CD14-positive monocyte (primary cell): ENCODE data around the gene OR52N4. TPM values are rescaled to one million over a fixed set of nuclear protein-coding genes. Genes with fewer than 3 reads are reported as not detected.

Experiments used
- DNase-seq, 3 donors: peaks; one replicate each; pipeline ENCODE4 v3.0.0-alpha.2; 2011 to 2022
- H2AFZ ChIP-seq: 2 replicates; pipeline ENCODE4 v1.6.0; 2012; ENCODE audit warnings: mild to moderate bottlenecking, low read depth, low read length, inconsistent platforms; ENCODE audit not compliant: insufficient read depth, poor library complexity, severe bottlenecking
- H3K27ac ChIP-seq, 2 donors: 1 replicate in 1 of 2; 2 replicates in 1 of 2; pipeline ENCODE4 v1.5.1; 2012 to 2013; ENCODE audit warnings: low read length in 2 of 2, control low read depth in 1 of 2, inconsistent platforms in 1 of 2, low read depth in 1 of 2, mild to moderate bottlenecking in 1 of 2
- H3K27me3 ChIP-seq, 2 donors: one replicate each; pipeline versions ENCODE4 v1.6.0 to v1.6.1; 2011 to 2013; ENCODE audit warnings: low read length in 2 of 2; ENCODE audit not compliant: control insufficient read depth in 2 of 2, insufficient read depth in 2 of 2
- H3K36me3 ChIP-seq, 2 donors: replicated peaks in 1 of 2; 1 replicate in 1 of 2; 2 replicates in 1 of 2; pipeline versions ENCODE4 v1.5.1 to v1.6.1; 2012 to 2013; ENCODE audit warnings: low read length in 2 of 2, control low read depth in 1 of 2, inconsistent platforms in 1 of 2, mild to moderate bottlenecking in 1 of 2; ENCODE audit not compliant: insufficient read depth in 2 of 2, control insufficient read depth in 1 of 2
- H3K4me1 ChIP-seq, 2 donors: 1 replicate in 1 of 2; 2 replicates in 1 of 2; pipeline versions ENCODE4 v1.5.1 to v1.6.1; 2012 to 2013; ENCODE audit warnings: low read length in 2 of 2, control low read depth in 1 of 2, inconsistent platforms in 1 of 2, mild to moderate bottlenecking in 1 of 2, moderate library complexity in 1 of 2; ENCODE audit not compliant: insufficient read depth in 2 of 2, control insufficient read depth in 1 of 2
- H3K4me2 ChIP-seq: replicated peaks from 2 replicates; pipeline ENCODE3; 2012; ENCODE audit warnings: low read length, moderate library complexity, mild to moderate bottlenecking; ENCODE audit not compliant: poor library complexity, severe bottlenecking; ENCODE audit errors: extremely low read depth
- H3K4me3 ChIP-seq, 3 experiments: fragments of 200-600 bp in 1 of 3; sonication (generic) in 1 of 3; replicated peaks in 1 of 3; 1 replicate in 2 of 3; 2 replicates in 1 of 3; pipeline ENCODE4 v1.5.1; 2011 to 2013; ENCODE audit warnings: low read length in 3 of 3, mild to moderate bottlenecking in 3 of 3, control low read depth in 2 of 3, low read depth in 2 of 3, inconsistent platforms in 1 of 3, moderate library complexity in 1 of 3
- H3K79me2 ChIP-seq: 2 replicates; pipeline ENCODE4 v1.6.0; 2012; ENCODE audit warnings: mild to moderate bottlenecking, control low read depth, inconsistent platforms, low read length, moderate library complexity; ENCODE audit not compliant: insufficient read depth
- H3K9ac ChIP-seq: 2 replicates; pipeline ENCODE4 v1.6.0; 2017; ENCODE audit warnings: low read length, mild to moderate bottlenecking; ENCODE audit not compliant: insufficient read depth, poor library complexity, severe bottlenecking
- H3K9me3 ChIP-seq, 2 donors: replicated peaks in 1 of 2; 1 replicate in 1 of 2; 2 replicates in 1 of 2; pipeline versions ENCODE4 v1.5.1 to v1.6.1; 2012 to 2013; ENCODE audit warnings: low read length in 2 of 2, control low read depth in 1 of 2; ENCODE audit not compliant: control insufficient read depth in 1 of 2, insufficient read depth in 1 of 2
- H4K20me1 ChIP-seq: 2 replicates; pipeline ENCODE4 v1.6.0; 2012; ENCODE audit warnings: mild to moderate bottlenecking, low read length, control low read depth, moderate library complexity; ENCODE audit not compliant: insufficient read depth
- H3K27ac Mint-ChIP-seq, 7 donors: one replicate each; pipeline ENCODE4 v1.8.0; 2020; ENCODE audit warnings: mild to moderate bottlenecking in 7 of 7, mixed read lengths in 7 of 7, moderate library complexity in 6 of 7, inconsistent platforms in 2 of 7
- H3K27me3 Mint-ChIP-seq, 3 donors: one replicate each; pipeline ENCODE4 v1.8.0; 2021 to 2022; ENCODE audit warnings: low read depth in 3 of 3, mild to moderate bottlenecking in 3 of 3, mixed read lengths in 3 of 3, moderate library complexity in 3 of 3, inconsistent platforms in 1 of 3
- H3K36me3 Mint-ChIP-seq, 2 donors: one replicate each; pipeline ENCODE4 v1.8.0; 2020; ENCODE audit warnings: mixed read lengths in 2 of 2, inconsistent platforms in 1 of 2, mild to moderate bottlenecking in 1 of 2
- H3K4me1 Mint-ChIP-seq: one replicate; pipeline ENCODE4 v1.8.0; 2020; ENCODE audit warnings: mild to moderate bottlenecking, mixed read lengths
- H3K4me3 Mint-ChIP-seq, 2 donors: one replicate each; pipeline ENCODE4 v1.8.0; 2020; ENCODE audit warnings: mild to moderate bottlenecking in 2 of 2, mixed read lengths in 2 of 2, moderate library complexity in 1 of 2
- H3K9me3 Mint-ChIP-seq, 7 donors: one replicate each; pipeline ENCODE4 v1.8.0; 2020 to 2022; ENCODE audit warnings: mixed read lengths in 7 of 7, mild to moderate bottlenecking in 6 of 7, moderate library complexity in 6 of 7, inconsistent platforms in 2 of 7
- WGBS: methylation state at CpG from one replicate; pipeline ENCODE4 v1.1.5; 2013; ENCODE audit warnings: missing lambda C conversion rate; ENCODE audit not compliant: insufficient coverage; 5-methylcytosine and 5-hydroxymethylcytosine counted together
- intact Hi-C, 2 donors: fragments of 100-400 bp; cut with micrococcal nuclease; formaldehyde crosslinking; loops; one replicate each; pipeline versions ENCODE4 v1.15.0 to v1.15.1; 2023
- polyA plus RNA-seq, 3 donors: library from polyadenylated mRNA; depleted of rRNA in 1 of 3; unstranded in 2 of 3; stranded (reverse) in 1 of 3; fragments of 300-500 nt in 2 of 3; fragments of >200 nt in 1 of 3; fragmentation: Illumina TruSeq in 2 of 3; gene quantifications; 1 replicate in 2 of 3; 2 replicates in 1 of 3; pipeline ENCODE4 v1.2.3, GENCODE V29; 2012 to 2021
- TF ChIP-seq, protein P1 (sequence below): fragments of 200-600 bp; IDR thresholded peaks from one replicate; pipeline ENCODE4 v1.8.0; 2022; ENCODE audit warnings: antibody characterized with exemption, mild to moderate bottlenecking

The OR52N4 gene
- polyA plus RNA-seq, 3 donors = 0.24 to 0.31 TPM; not detected in 1

DNA sequence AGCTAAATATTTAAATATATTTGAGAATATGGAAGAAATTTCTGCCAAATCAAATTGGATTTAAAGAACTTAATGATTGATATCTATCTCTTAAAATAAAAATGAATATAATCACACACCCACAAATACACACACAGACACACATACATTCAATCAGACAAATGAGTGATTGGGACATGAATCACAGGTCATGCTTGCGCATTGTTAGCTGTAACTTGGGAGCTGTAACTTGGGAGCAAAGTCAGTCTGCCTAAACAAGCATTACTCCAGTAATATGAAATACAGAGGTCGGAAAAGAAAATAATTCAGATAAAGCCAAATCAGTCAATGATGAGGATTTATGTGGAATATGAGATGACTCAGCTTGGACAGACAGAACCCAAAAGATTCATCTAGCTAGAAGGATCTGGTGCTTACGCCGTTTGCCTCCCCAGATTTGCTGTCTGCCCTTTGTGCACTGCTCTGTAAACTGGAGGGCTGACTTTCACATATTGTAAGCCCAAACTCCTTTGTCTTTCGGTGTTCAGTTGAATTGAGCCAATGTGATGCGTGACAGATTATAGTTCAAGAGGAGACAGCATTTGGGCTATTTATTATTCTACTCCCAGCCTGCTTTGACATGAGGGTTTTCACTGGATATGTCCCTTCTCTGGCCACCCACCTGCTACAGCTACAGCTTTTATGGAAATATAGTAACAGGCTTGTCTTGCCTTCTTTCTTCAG, 16.2 kb upstream of the OR52N4 start:
- Histone ChIP-seq H3K27ac (no peak overlapping the region), H4K20me1 (no peaks in the 10 kb centered on the region), H3K36me3 (no peaks in the 10 kb centered on the region), H3K4me1 (no peaks in the 10 kb centered on the region), H3K27me3 (no peaks in the 10 kb centered on the region), H3K79me2 (no peaks in the 10 kb centered on the region), H3K9ac (no peak overlapping the region), H3K4me3 (no peak overlapping the region), H2AFZ (no peak overlapping the region), H3K4me2 (no peak overlapping the region), H3K9me3 (no peaks in the 10 kb centered on the region)
- Mint-ChIP-seq H3K4me1 (no peaks in the 10 kb centered on the region), H3K27me3 (peaks cover 0 to 1% (median 0%) of the 10 kb centered on the region in 3 donors), H3K36me3 (no peaks in the 10 kb centered on the region), H3K4me3 (no peak overlapping the region), H3K27ac (no peak overlapping the region), H3K9me3 (peaks cover 0 to 12% (median 9%) of the 10 kb centered on the region in 7 donors)
- 100% methylated on average over 2 of the region's 6 CpGs for WGBS
- no peak for DNase-seq
- TF ChIP-seq, protein P1, sequence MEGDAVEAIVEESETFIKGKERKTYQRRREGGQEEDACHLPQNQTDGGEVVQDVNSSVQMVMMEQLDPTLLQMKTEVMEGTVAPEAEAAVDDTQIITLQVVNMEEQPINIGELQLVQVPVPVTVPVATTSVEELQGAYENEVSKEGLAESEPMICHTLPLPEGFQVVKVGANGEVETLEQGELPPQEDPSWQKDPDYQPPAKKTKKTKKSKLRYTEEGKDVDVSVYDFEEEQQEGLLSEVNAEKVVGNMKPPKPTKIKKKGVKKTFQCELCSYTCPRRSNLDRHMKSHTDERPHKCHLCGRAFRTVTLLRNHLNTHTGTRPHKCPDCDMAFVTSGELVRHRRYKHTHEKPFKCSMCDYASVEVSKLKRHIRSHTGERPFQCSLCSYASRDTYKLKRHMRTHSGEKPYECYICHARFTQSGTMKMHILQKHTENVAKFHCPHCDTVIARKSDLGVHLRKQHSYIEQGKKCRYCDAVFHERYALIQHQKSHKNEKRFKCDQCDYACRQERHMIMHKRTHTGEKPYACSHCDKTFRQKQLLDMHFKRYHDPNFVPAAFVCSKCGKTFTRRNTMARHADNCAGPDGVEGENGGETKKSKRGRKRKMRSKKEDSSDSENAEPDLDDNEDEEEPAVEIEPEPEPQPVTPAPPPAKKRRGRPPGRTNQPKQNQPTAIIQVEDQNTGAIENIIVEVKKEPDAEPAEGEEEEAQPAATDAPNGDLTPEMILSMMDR = no peak
- intact Hi-C loops = no loop called here

GRCh38 chr11:5738431-5738830, 15.6 kb upstream of the OR52N4 start:
- H3K36me3 Mint-ChIP-seq = no peaks in the 10 kb centered on the region
- TF ChIP-seq, protein P1 = no peak
- H3K4me3 ChIP-seq = no peak overlapping the region

More at GRCh38 chr11:5738431-5738830, 15.6 kb upstream of the OR52N4 start:
- peaks cover 0 to 12% (median 9%) of the 10 kb centered on the region in 7 donors for H3K9me3 Mint-ChIP-seq
- no peak overlapping the region for H3K4me3 Mint-ChIP-seq
- Histone ChIP-seq H3K4me1 (no peaks in the 10 kb centered on the region), H4K20me1 (no peaks in the 10 kb centered on the region), H3K4me2 (no peak overlapping the region), H3K79me2 (no peaks in the 10 kb centered on the region), H3K27me3 (no peaks in the 10 kb centered on the region), H3K9ac (no peak overlapping the region), H2AFZ (no peak overlapping the region), H3K36me3 (no peaks in the 10 kb centered on the region), H3K9me3 (no peaks in the 10 kb centered on the region), H3K27ac (no peak overlapping the region)
- no CpG with 5 or more reads among the region's 1 CpG for WGBS
- H3K4me1 Mint-ChIP-seq = no peaks in the 10 kb centered on the region
- peaks cover 0 to 1% (median 0%) of the 10 kb centered on the region in 3 donors for H3K27me3 Mint-ChIP-seq
- intact Hi-C loops = no loop called here
- H3K27ac Mint-ChIP-seq = no peak overlapping the region
- DNase-seq = no peak
